ENCODE results near the gene SHISA8. TPM values are rescaled to one million over a fixed set of nuclear protein-coding genes. Genes with fewer than 3 reads are reported as not detected.
"Not testable (repeated sequence)": the region's sequence is repeated elsewhere in the genome, so short reads cannot be mapped to it uniquely, and the experiment has no call there.

SHISA8 gene
- not detected for polyA plus RNA-seq

- Mint-ChIP-seq H3K9me3 (no peaks in the 10 kb centered on the region), H3K36me3 (no peaks in the 10 kb centered on the region), H3K27ac (no peak within 1 kb of the TSS), H3K27me3 (ENCODE audit: low read depth in 3 of 3) (peaks cover 16 to 30% (median 17%) of the 10 kb centered on the region in 3 donors), H3K4me1 (peaks cover 12 to 19% of the 10 kb centered on the region in 2 donors), H3K4me3 (peak within 1 kb of the TSS; percentile 40 to 68 (median 53))
- peak; percentile 38 to 49 (median 40) for DNase-seq
Observed at GRCh38 chr22:41915035-41915785, at the start of gene SHISA8. TSS of gene SHISA8 (minus strand) at chr22:41915074. CDS start at chr22:41914667, 407 bp downstream.

GRCh38 chr22:41964112-41964491, 49.2 kb upstream of the SHISA8 start:
- Mint-ChIP-seq H3K36me3 (no peaks in the 10 kb centered on the region), H3K4me3 (no peak overlapping the region), H3K4me1 (peaks cover 0 to 8% of the 10 kb centered on the region in 2 donors), H3K27ac (no peak overlapping the region), H3K27me3 (ENCODE audit: low read depth in 3 of 3) (peaks cover 0 to 2% (median 2%) of the 10 kb centered on the region in 3 donors), H3K9me3 (no peaks in the 10 kb centered on the region)
- DNase-seq: no peak

- Mint-ChIP-seq H3K36me3 (no peaks in the 10 kb centered on the region), H3K27ac (peak overlapping the region in 1 of 6 donors; percentile 32), H3K4me1 (peaks cover 0 to 8% of the 10 kb centered on the region in 2 donors), H3K9me3 (no peaks in the 10 kb centered on the region), H3K27me3 (ENCODE audit: low read depth in 3 of 3) (peaks cover 0 to 2% (median 2%) of the 10 kb centered on the region in 3 donors), H3K4me3 (no peak overlapping the region)
- DNase-seq: no peak
Observed at GRCh38 chr22:41963453-41964111, 48.7 kb upstream of the SHISA8 start.

- no peak overlapping the region for H3K27ac Mint-ChIP-seq
Observed at GRCh38 chr22:41957941-41958556, 43.2 kb upstream of the SHISA8 start.

GRCh38 chr22:41952713-41953112, 37.8 kb upstream of the SHISA8 start:
- Mint-ChIP-seq H3K9me3 (no peaks in the 10 kb centered on the region), H3K4me3 (no peak overlapping the region), H3K4me1 (peaks cover 5 to 6% of the 10 kb centered on the region in 2 donors), H3K27me3 (ENCODE audit: low read depth in 3 of 3) (peaks cover 0 to 3% (median 2%) of the 10 kb centered on the region in 3 donors), H3K27ac (no peak overlapping the region), H3K36me3 (no peaks in the 10 kb centered on the region)
- DNase-seq: no peak

More at GRCh38 chr22:41957941-41958556, 43.2 kb upstream of the SHISA8 start:
- H3K9me3 Mint-ChIP-seq: no peaks in the 10 kb centered on the region
- no peaks in the 10 kb centered on the region for H3K36me3 Mint-ChIP-seq
- peak overlapping the region in 1 of 5 donors; percentile 21 for H3K4me3 Mint-ChIP-seq
- no peak for DNase-seq
- H3K4me1 Mint-ChIP-seq: peaks cover 6 to 12% of the 10 kb centered on the region in 2 donors
- H3K27me3 Mint-ChIP-seq (ENCODE audit: low read depth in 3 of 3): peaks cover 0 to 4% (median under 1%) of the 10 kb centered on the region in 3 donors

GRCh38 chr22:41951898-41952474, 37.1 kb upstream of the SHISA8 start, which contains the start of gene SMIM45:
TSS of gene SMIM45 (plus strand) at chr22:41952150.
- Mint-ChIP-seq H3K36me3 (no peaks in the 10 kb centered on the region), H3K27me3 (ENCODE audit: low read depth in 3 of 3) (peaks cover 0 to 3% (median 0%) of the 10 kb centered on the region in 3 donors), H3K9me3 (no peaks in the 10 kb centered on the region), H3K27ac (no peak within 1 kb of the TSS), H3K4me3 (no peak within 1 kb of the TSS), H3K4me1 (peaks cover 4 to 6% of the 10 kb centered on the region in 2 donors)
- DNase-seq: no peak

GRCh38 chr22:41949297-41949965, 34.6 kb upstream of the SHISA8 start:
- Mint-ChIP-seq H3K4me3 (no peak overlapping the region), H3K36me3 (no peaks in the 10 kb centered on the region), H3K27ac (no peak overlapping the region), H3K4me1 (peaks cover 17% of the 10 kb centered on the region in 2 donors), H3K9me3 (no peaks in the 10 kb centered on the region), H3K27me3 (ENCODE audit: low read depth in 3 of 3) (peaks cover 0 to 5% (median 4%) of the 10 kb centered on the region in 3 donors)
- no peak for DNase-seq

- H3K27me3 Mint-ChIP-seq (ENCODE audit: low read depth in 3 of 3); H3K27ac Mint-ChIP-seq; H3K36me3 Mint-ChIP-seq; DNase-seq; H3K4me3 Mint-ChIP-seq; H3K9me3 Mint-ChIP-seq: not testable (repeated sequence)
- peaks cover 17% of the 10 kb centered on the region in 2 donors for H3K4me1 Mint-ChIP-seq
Observed at GRCh38 chr22:41948928-41949296, 34.0 kb upstream of the SHISA8 start.

- Mint-ChIP-seq H3K36me3 (no peaks in the 10 kb centered on the region), H3K4me1 (peaks cover 17% of the 10 kb centered on the region in 2 donors), H3K4me3 (peak overlapping the region in 2 of 5 donors; percentile 14 to 17), H3K27me3 (ENCODE audit: low read depth in 3 of 3) (peaks cover 0 to 5% (median 4%) of the 10 kb centered on the region in 3 donors), H3K9me3 (no peaks in the 10 kb centered on the region), H3K27ac (no peak overlapping the region)
- no peak for DNase-seq
Observed at GRCh38 chr22:41948142-41948541, 33.3 kb upstream of the SHISA8 start.

GRCh38 chr22:41947424-41948080, 32.7 kb upstream of the SHISA8 start:
- Mint-ChIP-seq H3K27ac (peak overlapping the region in 1 of 6 donors; percentile 70), H3K4me1 (peaks cover 17% of the 10 kb centered on the region in 2 donors), H3K27me3 (ENCODE audit: low read depth in 3 of 3) (peaks cover 0 to 6% (median 3%) of the 10 kb centered on the region in 3 donors), H3K36me3 (no peaks in the 10 kb centered on the region), H3K4me3 (peak overlapping the region; percentile 91 to 94 (median 93)), H3K9me3 (no peaks in the 10 kb centered on the region)
- no peak for DNase-seq

GRCh38 chr22:41946629-41947423, 32.0 kb upstream of the SHISA8 start, which contains the start of gene CENPM:
TSS of gene CENPM (minus strand) at chr22:41947152. CDS start at chr22:41947076, 76 bp downstream.
- no peaks in the 10 kb centered on the region for H3K9me3 Mint-ChIP-seq
- DNase-seq: peak; percentile 81 to 85 (median 82)
- H3K27ac Mint-ChIP-seq: peak within 1 kb of the TSS; percentile 49 to 86 (median 68)
- H3K27me3 Mint-ChIP-seq (ENCODE audit: low read depth in 3 of 3): peaks cover 0 to 6% (median 3%) of the 10 kb centered on the region in 3 donors
- peaks cover 17% of the 10 kb centered on the region in 2 donors for H3K4me1 Mint-ChIP-seq
- H3K4me3 Mint-ChIP-seq: peak within 1 kb of the TSS; percentile 91 to 94 (median 93)
- no peaks in the 10 kb centered on the region for H3K36me3 Mint-ChIP-seq

GRCh38 chr22:41943661-41944209, 28.9 kb upstream of the SHISA8 start:
- Mint-ChIP-seq H3K36me3 (no peaks in the 10 kb centered on the region), H3K27me3 (ENCODE audit: low read depth in 3 of 3) (peaks cover 11 to 25% (median 15%) of the 10 kb centered on the region in 3 donors), H3K9me3 (no peaks in the 10 kb centered on the region), H3K27ac (peak overlapping the region in 2 of 6 donors; percentile 15 to 47), H3K4me1 (peaks cover 32 to 38% of the 10 kb centered on the region in 2 donors), H3K4me3 (peak overlapping the region in 2 of 5 donors; percentile 3 to 15)
- no peak for DNase-seq
